GM12878 (cell line): ENCODE data around the gene NTSR1. TPM values are rescaled to one million over a fixed set of nuclear protein-coding genes. Genes with fewer than 3 reads are reported as not detected.

Source experiments
- ATAC-seq: fragments of 200-7000 bp; cut with Tn5 transposase; 3 replicates; pipeline ENCODE4 v1.9.1; 2020; ENCODE audit warnings: mild to moderate bottlenecking, moderate library complexity
- BruUV-seq: library from RNA; stranded (reverse); fragments of 400-500 nt; replicated peaks from 2 replicates; lab custom pipeline; 2021; lab: Mats Ljungman, UMichigan
- CTCF ChIA-PET: fragments of 300-600 bp; sonication (Branson Sonifier 250); formaldehyde crosslinking; extraction: SDS; loops from one replicate; lab custom pipeline; 2021; ENCODE audit warnings: inconsistent platforms; lab: Yijun Ruan, JAX
- POLR2A ChIA-PET: fragments of 350-600 bp; formaldehyde crosslinking; extraction: SDS; loops from one replicate; lab custom pipeline; 2021; ENCODE audit warnings: inconsistent platforms; lab: Charles Lee
- RAD21 ChIA-PET: fragments of 300-600 bp; sonication (Branson Sonifier 250); formaldehyde crosslinking; loops from one replicate; lab custom pipeline; 2023; ENCODE audit warnings: antibody characterized with exemption; ENCODE audit not compliant: unreplicated experiment; lab: Charles Lee
- SMC1A ChIA-PET: fragments of 300-600 bp; sonication (Branson Sonifier 250); formaldehyde crosslinking; loops from one replicate; lab custom pipeline; 2023; ENCODE audit not compliant: unreplicated experiment, uncharacterized antibody; lab: Charles Lee
- DNase-seq: peaks from one replicate; pipeline ENCODE4 v3.0.0-alpha.2; 2011; ENCODE audit warnings: low read depth, low spot score
- FAIRE-seq: peaks from 3 replicates; lab custom pipeline; 2011; peaks lifted over from hg19 to GRCh38; lab: Jason Lieb, UNC
- H2AFZ ChIP-seq: 2 replicates; pipeline ENCODE4 v1.6.0; 2011; ENCODE audit warnings: low read depth, low read length, control low read depth; ENCODE audit not compliant: control insufficient read depth
- H3K27ac ChIP-seq: 2 replicates; pipeline ENCODE4 v1.5.1; 2011; ENCODE audit warnings: control low read depth; ENCODE audit not compliant: control insufficient read depth, insufficient read depth
- H3K27me3 ChIP-seq, 2 experiments: replicated peaks in 1 of 2; 2 replicates each; pipeline versions ENCODE4 v1.6.0 to v1.6.1; 2011; ENCODE audit warnings: low read length in 1 of 2; ENCODE audit not compliant: control insufficient read depth in 2 of 2, insufficient read depth in 2 of 2
- H3K36me3 ChIP-seq, 2 experiments: 2 replicates each; pipeline ENCODE4 v1.5.1; 2011; ENCODE audit warnings: low read length in 1 of 2; ENCODE audit not compliant: control insufficient read depth in 2 of 2, insufficient read depth in 2 of 2
- H3K4me1 ChIP-seq: 2 replicates; pipeline ENCODE4 v1.6.1; 2011; ENCODE audit warnings: mild to moderate bottlenecking, low read length, moderate library complexity, mixed read lengths; ENCODE audit not compliant: control insufficient read depth, insufficient read depth
- H3K4me2 ChIP-seq: 2 replicates; pipeline ENCODE4 v1.6.0; 2011; ENCODE audit warnings: control low read depth; ENCODE audit not compliant: control insufficient read depth, insufficient read depth
- H3K4me3 ChIP-seq: fragments of 200-600 bp; sonication (generic); 2 replicates; pipeline ENCODE4 v1.5.1; 2016
- H3K79me2 ChIP-seq: 2 replicates; pipeline ENCODE4 v1.6.0; 2011; ENCODE audit warnings: low read length; ENCODE audit not compliant: control insufficient read depth, insufficient read depth
- H3K9ac ChIP-seq: 2 replicates; pipeline ENCODE4 v1.8.0; 2011; ENCODE audit warnings: low read length, control low read depth, mixed read lengths; ENCODE audit not compliant: control insufficient read depth, insufficient read depth
- H3K9me3 ChIP-seq: replicated peaks from 3 replicates; pipeline ENCODE4 v1.5.1; 2011; ENCODE audit warnings: mild to moderate bottlenecking, low read length; ENCODE audit not compliant: control insufficient read depth, insufficient read depth
- H4K20me1 ChIP-seq: 2 replicates; pipeline ENCODE4 v1.6.0; 2011; ENCODE audit not compliant: control insufficient read depth, insufficient read depth
- ESRRA ChIP-seq: IDR thresholded peaks from 2 replicates; pipeline ENCODE4 v1.6.1; 2012; ENCODE audit warnings: mild to moderate bottlenecking, low read length, improper control_type of control experiment
- IKZF1 ChIP-seq: fragments of 450-650 bp; conservative IDR thresholded peaks from 2 replicates; pipeline ENCODE4 v1.6.1; 2017; ENCODE audit warnings: antibody characterized with exemption, mild to moderate bottlenecking
- IRF4 ChIP-seq: IDR thresholded peaks from 2 replicates; pipeline ENCODE4 v1.6.1; 2011; ENCODE audit warnings: low read depth, low read length
- JUND ChIP-seq: IDR thresholded peaks from 2 replicates; pipeline ENCODE4 v1.6.1; 2012; ENCODE audit warnings: low read depth, mild to moderate bottlenecking, low read length, improper control_type of control experiment, moderate library complexity
- MAX ChIP-seq: IDR thresholded peaks from 2 replicates; pipeline ENCODE4 v1.6.1; 2012; ENCODE audit warnings: low read depth, low read length, improper control_type of control experiment
- PBX3 ChIP-seq: IDR thresholded peaks from 2 replicates; pipeline ENCODE4 v1.6.1; 2011; ENCODE audit warnings: mild to moderate bottlenecking, low read depth, low read length, moderate library complexity; ENCODE audit not compliant: insufficient replicate concordance
- POLR2AphosphoS2 ChIP-seq: IDR thresholded peaks from 2 replicates; pipeline ENCODE4 v1.6.1; 2011; ENCODE audit warnings: low read depth, mild to moderate bottlenecking, low read length, improper control_type of control experiment, moderate library complexity
- POU2F2 ChIP-seq: IDR thresholded peaks from 3 replicates; pipeline ENCODE4 v1.6.1; 2011; ENCODE audit warnings: low read depth, mild to moderate bottlenecking, low read length, borderline replicate concordance
- RUNX3 ChIP-seq: IDR thresholded peaks from 2 replicates; pipeline ENCODE4 v1.6.1; 2012; ENCODE audit warnings: low read length, inconsistent platforms
- SMARCA5 ChIP-seq: fragments of 450-650 bp; IDR thresholded peaks from 2 replicates; pipeline ENCODE4 v1.6.1; 2017; ENCODE audit warnings: mild to moderate bottlenecking
- SMC3 ChIP-seq: IDR thresholded peaks from 2 replicates; pipeline ENCODE4 v1.6.1; 2011; ENCODE audit warnings: low read length, improper control_type of control experiment, borderline replicate concordance
- STAT3 ChIP-seq: IDR thresholded peaks from 2 replicates; pipeline ENCODE4 v1.6.1; 2011; ENCODE audit warnings: low read depth, low read length, improper control_type of control experiment
- TCF3 ChIP-seq: IDR thresholded peaks from 2 replicates; pipeline ENCODE4 v1.6.1; 2012; ENCODE audit warnings: low read depth, mild to moderate bottlenecking, low read length, borderline replicate concordance; ENCODE audit not compliant: insufficient read depth
- ZNF207 ChIP-seq: fragments of 450-650 bp; IDR thresholded peaks from 2 replicates; pipeline ENCODE4 v1.6.1; 2014; ENCODE audit warnings: antibody characterized with exemption, mild to moderate bottlenecking, borderline replicate concordance
- WGBS: methylation state at CpG from one replicate; pipeline ENCODE4 v1.1.6; 2016; ENCODE audit warnings: low lambda C conversion rate; ENCODE audit not compliant: insufficient replicate concordance, insufficient coverage; ENCODE audit errors: missing lambda C conversion rate; 5-methylcytosine and 5-hydroxymethylcytosine counted together
- in situ Hi-C: fragments of 300-500 bp; cut with MboI; formaldehyde crosslinking; loops from 9 replicates; pipeline ENCODE4 v1.14.3; 2018; ENCODE audit warnings: mixed read lengths
- intact Hi-C: fragments of 100-400 bp; cut with micrococcal nuclease; formaldehyde crosslinking; loops from one replicate; pipeline ENCODE4 v1.14.2; 2022; ENCODE audit not compliant: unreplicated experiment
- polyA plus RNA-seq, 11 experiments: library from polyadenylated mRNA; depleted of rRNA in 4 of 11; unstranded in 6 of 11; stranded (reverse) in 5 of 11; fragments of >200 nt; fragmentation: Nextera tagmentation in 4 of 11; fragmentation: Illumina TruSeq in 1 of 11; extraction: Ambion mirVana in 4 of 11; extraction: Trizol in 1 of 11; gene quantifications; 1 replicate in 1 of 11; 2 replicates in 10 of 11; pipeline versions ENCODE4 v1.2.1 to v1.2.3, GENCODE V29; 2011 to 2016; ENCODE audit warnings: inconsistent platforms in 2 of 11, missing spikeins in 2 of 11, low read depth in 1 of 11
- total RNA-seq, 4 experiments: library from RNA; depleted of rRNA in 3 of 4; stranded (reverse); fragments of >200 nt in 3 of 4; fragmentation: Illumina TruSeq in 1 of 4; extraction: Trizol in 1 of 4; gene quantifications; 2 replicates each; pipeline versions ENCODE4 v1.2.1 to v1.2.3, GENCODE V29; 2013 to 2021
- TF ChIP-seq, protein P1 (sequence below): IDR thresholded peaks from 2 replicates; pipeline ENCODE4 v1.6.1; 2012; ENCODE audit warnings: low read depth, low read length, improper control_type of control experiment
- TF ChIP-seq, protein P2 (sequence below): fragments of 450-650 bp; formaldehyde crosslinking; IDR thresholded peaks from 2 replicates; pipeline ENCODE4 v1.5.0; 2022; ENCODE audit warnings: mild to moderate bottlenecking, missing genetic modification characterization

Gene NTSR1
- total and polyA plus RNA-seq, 10 of the 15 experiments (the other 5 are each of a cell fraction or from before 2014, with no cell fraction given), result not detected

DNA sequence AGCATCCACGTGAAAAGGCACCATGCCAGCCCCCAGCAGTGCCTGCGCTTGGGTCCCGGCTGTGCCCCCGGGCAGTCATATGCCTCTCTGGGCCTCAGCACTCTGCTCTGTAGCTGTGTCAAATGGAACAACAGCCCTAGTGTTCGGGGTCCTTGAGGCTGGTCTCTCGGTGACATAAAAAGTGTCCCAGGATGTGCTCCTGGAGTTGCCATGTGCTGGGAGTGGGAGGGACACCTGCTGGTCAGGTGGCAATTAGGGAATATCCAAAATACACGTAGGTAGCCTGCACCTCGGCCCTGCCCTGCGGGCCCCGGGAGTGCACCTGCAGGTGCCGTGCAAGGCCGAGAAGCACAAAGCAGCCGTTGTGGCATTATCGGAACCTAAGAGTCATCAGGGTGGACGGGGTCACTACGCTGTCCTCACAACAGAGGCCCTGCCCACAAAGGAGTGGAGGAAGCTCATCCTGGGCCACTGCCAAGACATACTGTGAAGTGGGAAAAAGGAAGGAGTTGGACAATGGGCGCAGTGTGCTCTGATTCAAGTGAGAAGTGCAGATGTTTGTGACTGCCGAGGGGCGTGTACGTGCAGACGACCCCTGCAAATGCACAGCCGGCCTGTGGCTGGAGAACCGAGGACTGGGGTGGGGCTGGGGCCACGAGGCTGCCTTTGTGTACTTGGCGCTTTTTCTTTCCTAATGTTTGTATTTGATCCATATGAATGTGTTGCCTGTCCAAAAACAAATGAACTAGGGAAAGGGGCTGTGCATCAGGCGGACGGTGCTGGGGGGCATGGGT, 41.7 kb upstream of the NTSR1 start:
- BruUV-seq, result no TSS peak
- Histone ChIP-seq H3K4me3 (no peak overlapping the region), H3K9me3 (no peaks in the 10 kb centered on the region), H3K27me3 (no peaks in the 10 kb centered on the region)
- POLR2A ChIA-PET, result interaction anchor here (1.0 kb wide), 1 partner anchor 89 kb away, joined by 3 read pairs; no protein-coding TSS in a partner anchor
- TF ChIP-seq POLR2AphosphoS2 (no peak), TCF3 (no peak), MAX (no peak), IKZF1 (no peak), SMC3 (no peak), JUND (no peak), SMARCA5 (no peak), RUNX3 (no peak), PBX3 (no peak), IRF4 (no peak), STAT3 (no peak), ZNF207 (no peak), POU2F2 (no peak), ESRRA (no peak)
- TF ChIP-seq, protein P1, sequence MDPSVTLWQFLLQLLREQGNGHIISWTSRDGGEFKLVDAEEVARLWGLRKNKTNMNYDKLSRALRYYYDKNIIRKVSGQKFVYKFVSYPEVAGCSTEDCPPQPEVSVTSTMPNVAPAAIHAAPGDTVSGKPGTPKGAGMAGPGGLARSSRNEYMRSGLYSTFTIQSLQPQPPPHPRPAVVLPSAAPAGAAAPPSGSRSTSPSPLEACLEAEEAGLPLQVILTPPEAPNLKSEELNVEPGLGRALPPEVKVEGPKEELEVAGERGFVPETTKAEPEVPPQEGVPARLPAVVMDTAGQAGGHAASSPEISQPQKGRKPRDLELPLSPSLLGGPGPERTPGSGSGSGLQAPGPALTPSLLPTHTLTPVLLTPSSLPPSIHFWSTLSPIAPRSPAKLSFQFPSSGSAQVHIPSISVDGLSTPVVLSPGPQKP, result no peak
- TF ChIP-seq, protein P2, sequence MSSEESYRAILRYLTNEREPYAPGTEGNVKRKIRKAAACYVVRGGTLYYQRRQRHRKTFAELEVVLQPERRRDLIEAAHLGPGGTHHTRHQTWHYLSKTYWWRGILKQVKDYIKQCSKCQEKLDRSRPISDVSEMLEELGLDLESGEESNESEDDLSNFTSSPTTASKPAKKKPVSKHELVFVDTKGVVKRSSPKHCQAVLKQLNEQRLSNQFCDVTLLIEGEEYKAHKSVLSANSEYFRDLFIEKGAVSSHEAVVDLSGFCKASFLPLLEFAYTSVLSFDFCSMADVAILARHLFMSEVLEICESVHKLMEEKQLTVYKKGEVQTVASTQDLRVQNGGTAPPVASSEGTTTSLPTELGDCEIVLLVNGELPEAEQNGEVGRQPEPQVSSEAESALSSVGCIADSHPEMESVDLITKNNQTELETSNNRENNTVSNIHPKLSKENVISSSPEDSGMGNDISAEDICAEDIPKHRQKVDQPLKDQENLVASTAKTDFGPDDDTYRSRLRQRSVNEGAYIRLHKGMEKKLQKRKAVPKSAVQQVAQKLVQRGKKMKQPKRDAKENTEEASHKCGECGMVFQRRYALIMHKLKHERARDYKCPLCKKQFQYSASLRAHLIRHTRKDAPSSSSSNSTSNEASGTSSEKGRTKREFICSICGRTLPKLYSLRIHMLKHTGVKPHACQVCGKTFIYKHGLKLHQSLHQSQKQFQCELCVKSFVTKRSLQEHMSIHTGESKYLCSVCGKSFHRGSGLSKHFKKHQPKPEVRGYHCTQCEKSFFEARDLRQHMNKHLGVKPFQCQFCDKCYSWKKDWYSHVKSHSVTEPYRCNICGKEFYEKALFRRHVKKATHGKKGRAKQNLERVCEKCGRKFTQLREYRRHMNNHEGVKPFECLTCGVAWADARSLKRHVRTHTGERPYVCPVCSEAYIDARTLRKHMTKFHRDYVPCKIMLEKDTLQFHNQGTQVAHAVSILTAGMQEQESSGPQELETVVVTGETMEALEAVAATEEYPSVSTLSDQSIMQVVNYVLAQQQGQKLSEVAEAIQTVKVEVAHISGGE (CRISPR knock-in tag), result no peak
- TF ChIP-seq, all 136 proteins: peak for 0
- no peak overlapping the region for H3K4me2 ChIP-seq
- ATAC-seq, result no peak
- H3K27ac ChIP-seq, result no peak overlapping the region
- intact Hi-C loops (no loop called here), in situ Hi-C loops (no loop called here)
- H2AFZ ChIP-seq, result no peak overlapping the region
- no peaks in the 10 kb centered on the region for H3K79me2 ChIP-seq
- CTCF ChIA-PET, result no interaction called here
- H4K20me1 ChIP-seq, result no peaks in the 10 kb centered on the region
- RAD21 ChIA-PET, result no interaction called here
- DNase-seq, result no peak
- H3K9ac ChIP-seq, result no peak overlapping the region
- H3K4me1 ChIP-seq, result no peaks in the 10 kb centered on the region
- peaks cover 3 to 6% of the 10 kb centered on the region in 2 experiments; a peak in 3 of 4 replicates for H3K36me3 ChIP-seq
- no peak for FAIRE-seq
- SMC1A ChIA-PET, result no interaction called here
- whole genome bisulfite sequencing, result 92% methylated on average over 27 of the region's 27 CpGs
